Panc1 (cell line): ENCODE results near the gene ZNF154.

Experiments used
- POLR2AphosphoS5 ChIP-seq: IDR thresholded peaks from 2 replicates; pipeline ENCODE4 v1.6.1; 2012; ENCODE audit warnings: mild to moderate bottlenecking, low read depth, low read length, moderate library complexity
- SIN3A ChIP-seq: IDR thresholded peaks from 2 replicates; pipeline ENCODE4 v1.6.1; 2012; ENCODE audit warnings: low read depth, mild to moderate bottlenecking, low read length, moderate library complexity, borderline replicate concordance; ENCODE audit not compliant: insufficient read depth
- TCF7L2 ChIP-seq: IDR thresholded peaks from 2 replicates; pipeline ENCODE4 v1.6.1; 2011; ENCODE audit warnings: mild to moderate bottlenecking, low read depth, low read length, inconsistent platforms
- TF ChIP-seq, protein P1 (sequence below): fragments of 450-650 bp; IDR thresholded peaks from 2 replicates; pipeline ENCODE4 v1.5.1; 2017; ENCODE audit warnings: mild to moderate bottlenecking
- TF ChIP-seq, protein P2 (sequence below), 2 experiments: IDR thresholded peaks; 2 replicates each; pipeline ENCODE4 v1.6.1; 2011 to 2012; ENCODE audit warnings: low read depth in 2 of 2, control low read depth in 1 of 2, low read length in 1 of 2, mild to moderate bottlenecking in 1 of 2, moderate library complexity in 1 of 2; ENCODE audit not compliant: insufficient read depth in 1 of 2

DNA sequence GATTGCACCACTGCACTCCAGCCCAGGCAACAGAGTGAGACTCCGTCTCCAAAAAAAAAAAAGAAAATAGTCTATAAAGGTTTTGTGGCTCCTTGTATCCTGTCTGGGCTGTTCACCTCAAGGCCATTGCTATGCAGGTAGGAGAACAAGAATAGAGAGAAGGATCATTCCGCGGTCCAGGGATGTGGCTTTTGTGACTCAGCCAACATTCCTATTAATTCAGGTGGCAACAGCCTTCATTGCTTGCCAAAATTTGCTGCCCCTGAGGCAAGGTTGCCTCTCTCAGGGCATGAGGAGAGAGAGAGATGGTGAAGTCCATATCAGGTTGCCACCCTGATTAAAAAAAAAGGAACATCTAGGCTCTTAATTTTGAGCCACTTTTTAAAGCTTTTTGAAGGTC lies 19.3 kb downstream of the ZNF154 start:
- no peak for TF ChIP-seq SIN3A
- no peak for TF ChIP-seq POLR2AphosphoS5
- TF ChIP-seq, protein P1, sequence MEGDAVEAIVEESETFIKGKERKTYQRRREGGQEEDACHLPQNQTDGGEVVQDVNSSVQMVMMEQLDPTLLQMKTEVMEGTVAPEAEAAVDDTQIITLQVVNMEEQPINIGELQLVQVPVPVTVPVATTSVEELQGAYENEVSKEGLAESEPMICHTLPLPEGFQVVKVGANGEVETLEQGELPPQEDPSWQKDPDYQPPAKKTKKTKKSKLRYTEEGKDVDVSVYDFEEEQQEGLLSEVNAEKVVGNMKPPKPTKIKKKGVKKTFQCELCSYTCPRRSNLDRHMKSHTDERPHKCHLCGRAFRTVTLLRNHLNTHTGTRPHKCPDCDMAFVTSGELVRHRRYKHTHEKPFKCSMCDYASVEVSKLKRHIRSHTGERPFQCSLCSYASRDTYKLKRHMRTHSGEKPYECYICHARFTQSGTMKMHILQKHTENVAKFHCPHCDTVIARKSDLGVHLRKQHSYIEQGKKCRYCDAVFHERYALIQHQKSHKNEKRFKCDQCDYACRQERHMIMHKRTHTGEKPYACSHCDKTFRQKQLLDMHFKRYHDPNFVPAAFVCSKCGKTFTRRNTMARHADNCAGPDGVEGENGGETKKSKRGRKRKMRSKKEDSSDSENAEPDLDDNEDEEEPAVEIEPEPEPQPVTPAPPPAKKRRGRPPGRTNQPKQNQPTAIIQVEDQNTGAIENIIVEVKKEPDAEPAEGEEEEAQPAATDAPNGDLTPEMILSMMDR: no peak
- TF ChIP-seq TCF7L2: no peak
- TF ChIP-seq, protein P2, sequence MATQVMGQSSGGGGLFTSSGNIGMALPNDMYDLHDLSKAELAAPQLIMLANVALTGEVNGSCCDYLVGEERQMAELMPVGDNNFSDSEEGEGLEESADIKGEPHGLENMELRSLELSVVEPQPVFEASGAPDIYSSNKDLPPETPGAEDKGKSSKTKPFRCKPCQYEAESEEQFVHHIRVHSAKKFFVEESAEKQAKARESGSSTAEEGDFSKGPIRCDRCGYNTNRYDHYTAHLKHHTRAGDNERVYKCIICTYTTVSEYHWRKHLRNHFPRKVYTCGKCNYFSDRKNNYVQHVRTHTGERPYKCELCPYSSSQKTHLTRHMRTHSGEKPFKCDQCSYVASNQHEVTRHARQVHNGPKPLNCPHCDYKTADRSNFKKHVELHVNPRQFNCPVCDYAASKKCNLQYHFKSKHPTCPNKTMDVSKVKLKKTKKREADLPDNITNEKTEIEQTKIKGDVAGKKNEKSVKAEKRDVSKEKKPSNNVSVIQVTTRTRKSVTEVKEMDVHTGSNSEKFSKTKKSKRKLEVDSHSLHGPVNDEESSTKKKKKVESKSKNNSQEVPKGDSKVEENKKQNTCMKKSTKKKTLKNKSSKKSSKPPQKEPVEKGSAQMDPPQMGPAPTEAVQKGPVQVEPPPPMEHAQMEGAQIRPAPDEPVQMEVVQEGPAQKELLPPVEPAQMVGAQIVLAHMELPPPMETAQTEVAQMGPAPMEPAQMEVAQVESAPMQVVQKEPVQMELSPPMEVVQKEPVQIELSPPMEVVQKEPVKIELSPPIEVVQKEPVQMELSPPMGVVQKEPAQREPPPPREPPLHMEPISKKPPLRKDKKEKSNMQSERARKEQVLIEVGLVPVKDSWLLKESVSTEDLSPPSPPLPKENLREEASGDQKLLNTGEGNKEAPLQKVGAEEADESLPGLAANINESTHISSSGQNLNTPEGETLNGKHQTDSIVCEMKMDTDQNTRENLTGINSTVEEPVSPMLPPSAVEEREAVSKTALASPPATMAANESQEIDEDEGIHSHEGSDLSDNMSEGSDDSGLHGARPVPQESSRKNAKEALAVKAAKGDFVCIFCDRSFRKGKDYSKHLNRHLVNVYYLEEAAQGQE (IDR thresholded peaks at IDR 0.05; ENCODE audit: insufficient read depth in 1 of 2, low read depth in 2 of 2, low read length in 1 of 2): no peak
